Stimulated activated naive CD8-positive, alpha-beta T cell treated with anti-CD3 and anti-CD28 coated beads, Interleukin-15, Interleukin-2, amounts not matched to agents 100 U/mL and 50 U/mL, for 24 hours (primary cell): ENCODE results near the gene ELK3.

ENCODE experiments used
- ATAC-seq: fragments of 150-1000 bp; cut with Tn5 transposase; one replicate; pipeline ENCODE4 v1.10.0; 2021
- DNase-seq: peaks from one replicate; pipeline ENCODE4 v3.0.0; 2021

ELK3 gene

DNA sequence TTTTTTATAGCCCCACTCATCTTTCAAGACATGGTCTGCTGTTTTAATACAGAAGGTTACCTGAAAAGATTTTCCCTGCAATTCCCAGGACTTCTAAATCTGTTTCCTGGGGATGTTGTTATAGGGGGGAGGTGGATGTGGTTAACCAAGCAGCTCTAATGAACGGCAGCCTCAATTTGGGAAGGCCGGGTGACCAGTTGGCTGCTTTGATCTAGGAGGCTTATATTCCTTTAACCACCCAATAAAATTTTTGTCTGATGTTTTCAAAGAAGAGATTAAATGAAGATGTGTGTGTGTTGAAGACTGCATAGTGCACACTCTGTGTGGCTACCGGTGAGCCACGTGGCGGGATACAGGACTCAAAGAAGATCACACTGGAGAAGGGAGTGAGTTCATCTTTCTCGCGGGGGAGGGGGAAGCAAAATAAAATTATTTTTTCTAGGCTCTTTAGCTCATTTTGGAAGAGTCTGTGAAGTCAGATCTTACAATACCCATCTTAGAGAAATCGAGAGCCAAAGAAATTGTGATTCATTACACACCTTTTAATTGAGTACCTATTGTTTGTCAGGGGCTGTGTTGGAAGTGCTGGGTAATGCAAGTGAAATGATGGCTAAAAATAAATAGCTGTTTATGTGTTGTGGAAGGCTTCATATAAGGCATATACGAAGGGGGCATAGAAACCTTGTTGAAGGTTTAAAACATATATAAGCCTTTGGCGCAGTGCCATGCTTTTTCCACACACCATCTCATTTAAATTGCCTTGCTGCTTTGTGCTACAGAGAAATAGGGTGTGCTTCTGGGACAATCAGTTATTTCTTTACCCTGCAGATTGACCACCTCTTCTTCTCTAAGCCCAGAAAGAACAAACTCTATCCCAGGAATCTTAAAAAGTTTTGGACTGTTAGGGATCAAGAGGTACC, 18.5 kb downstream of the ELK3 start:
- DNase-seq (no peak), ATAC-seq (no peak)

DNA sequence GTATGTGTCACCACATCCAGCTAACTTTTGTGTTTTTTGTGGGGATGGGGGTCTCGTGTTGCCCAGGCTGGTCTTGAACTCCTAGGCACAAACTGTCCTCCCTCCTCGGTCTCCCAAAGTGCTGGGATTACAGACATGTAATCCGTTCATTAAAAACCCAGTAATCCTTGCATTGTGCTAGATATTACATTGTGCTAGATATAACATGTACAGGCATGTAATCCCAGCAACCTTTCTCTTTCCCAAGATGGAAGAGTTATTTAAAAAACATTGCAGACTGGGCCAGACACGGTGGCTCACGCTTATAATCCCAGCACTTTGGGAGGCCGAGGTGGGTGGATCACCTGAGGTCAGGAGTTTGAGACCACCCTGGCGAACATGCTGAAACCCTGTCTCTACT, 19.7 kb downstream of the ELK3 start:
- DNase-seq = no peak
- no peak for ATAC-seq

DNA sequence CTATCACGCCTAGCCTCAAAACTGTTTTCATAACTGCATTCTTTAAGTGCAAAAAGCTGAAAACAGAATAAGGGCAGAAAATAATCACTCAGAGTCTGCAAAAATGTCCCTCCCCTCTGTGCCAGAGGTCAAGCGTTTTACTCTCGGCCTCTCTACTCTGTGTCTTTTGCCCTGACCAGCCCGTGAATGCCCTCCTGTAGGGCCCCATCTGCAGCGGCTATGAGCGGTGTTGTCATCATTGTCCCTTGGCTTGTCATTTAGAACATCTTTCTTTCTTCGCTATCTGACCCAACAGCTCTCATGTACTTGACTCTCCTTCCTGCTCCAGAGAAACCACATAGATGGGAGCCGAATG, 21.7 kb downstream of the ELK3 start:
- no peak for ATAC-seq
- DNase-seq = no peak

DNA sequence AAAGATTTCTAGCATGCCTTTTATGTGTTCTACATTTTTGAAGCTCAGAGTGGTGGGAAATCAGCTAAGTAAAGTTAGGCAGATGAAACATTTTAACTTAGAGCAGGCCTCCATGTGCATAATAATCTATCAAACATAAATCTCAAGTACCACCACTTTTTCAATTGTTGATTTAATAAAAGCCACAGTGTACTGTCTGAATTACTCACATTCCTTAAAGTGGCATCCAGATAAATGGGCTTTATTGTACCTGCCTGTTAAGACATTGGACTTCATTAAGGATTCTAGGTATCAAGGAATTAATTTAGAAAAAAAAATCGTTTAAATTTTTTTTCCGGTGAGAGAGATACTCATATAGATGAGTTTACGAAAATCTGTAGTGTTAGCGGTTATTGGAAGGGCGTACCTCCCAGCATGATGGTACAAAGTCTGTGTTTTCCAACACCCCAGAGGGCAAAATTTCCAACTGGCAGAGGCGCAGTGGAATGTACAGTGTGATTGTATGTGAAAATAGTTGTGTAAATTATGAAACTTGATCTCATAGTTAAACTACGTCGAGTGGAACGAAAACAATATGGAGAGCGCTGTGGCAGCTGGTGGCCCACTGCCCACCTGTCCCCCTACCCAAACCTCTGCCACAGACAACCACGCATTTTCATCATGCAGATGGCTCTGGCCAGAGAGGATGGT, 25.0 kb downstream of the ELK3 start:
- DNase-seq = no peak
- no peak for ATAC-seq

DNA sequence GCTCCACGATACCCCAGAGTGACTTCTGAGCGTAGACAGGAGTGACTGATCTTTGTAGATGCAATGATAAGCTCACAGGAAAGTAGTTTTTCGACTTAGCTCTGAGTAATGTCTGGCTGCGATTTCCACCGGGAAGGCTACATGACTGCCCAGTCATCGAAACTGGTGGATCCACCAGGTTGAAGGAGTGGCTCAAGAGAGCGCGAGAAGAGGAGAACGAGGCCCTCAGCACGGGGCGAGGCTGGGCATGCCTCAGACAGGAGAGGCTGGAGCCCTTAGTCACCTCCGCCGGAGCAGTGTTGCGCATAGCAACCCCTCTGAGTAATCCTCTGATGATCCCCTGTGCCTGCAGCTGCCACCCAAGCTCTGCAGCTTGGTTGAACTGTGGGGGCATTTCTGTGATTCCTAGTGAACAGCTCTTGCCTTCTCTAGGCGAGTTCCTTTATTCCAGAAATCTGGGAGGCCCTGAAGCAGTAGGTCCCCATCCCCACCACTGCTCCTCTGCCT, 25.6 kb downstream of the ELK3 start:
- ATAC-seq (peak; percentile 34), DNase-seq (no peak)

DNA sequence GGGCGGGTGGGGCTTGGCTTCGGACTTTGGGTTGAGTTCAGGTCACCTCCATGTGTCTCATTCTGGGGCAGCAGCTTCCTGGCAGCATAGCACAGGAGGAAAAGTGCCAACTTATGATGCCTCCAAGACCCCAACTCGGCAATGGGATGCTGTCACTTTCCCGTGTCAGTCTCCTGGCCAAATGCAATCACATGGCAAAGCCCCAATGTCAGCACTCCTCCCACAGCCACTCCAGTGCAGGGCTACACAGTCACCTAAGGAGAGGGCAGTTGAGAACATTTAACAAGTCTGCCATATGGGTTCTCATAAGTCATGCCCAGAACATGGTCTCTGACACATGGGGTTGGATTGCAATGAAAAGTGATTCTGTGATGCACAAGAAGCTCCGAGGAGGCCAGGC, 26.7 kb downstream of the ELK3 start:
- no peak for ATAC-seq
- no peak for DNase-seq

DNA sequence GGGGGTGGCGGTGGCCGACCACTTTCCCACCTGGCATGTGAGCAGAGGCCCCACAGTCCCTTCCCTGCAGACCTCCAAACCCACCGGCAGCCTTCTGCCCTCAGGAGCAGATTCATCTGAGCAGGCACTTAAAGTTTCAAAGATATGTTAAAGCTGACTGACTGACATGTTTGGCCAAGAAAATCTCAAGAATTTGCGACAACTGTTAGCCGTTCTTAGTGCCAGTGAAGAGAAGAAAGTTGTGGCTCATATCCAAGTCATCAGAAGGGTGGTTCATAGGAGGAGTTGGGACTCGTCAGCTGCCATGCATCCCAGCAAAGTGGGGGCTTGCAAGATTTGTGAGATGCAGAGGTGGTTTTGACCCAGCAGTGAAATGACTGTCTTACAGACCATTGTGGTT, 27.2 kb downstream of the ELK3 start:
- ATAC-seq = no peak
- DNase-seq = no peak

DNA sequence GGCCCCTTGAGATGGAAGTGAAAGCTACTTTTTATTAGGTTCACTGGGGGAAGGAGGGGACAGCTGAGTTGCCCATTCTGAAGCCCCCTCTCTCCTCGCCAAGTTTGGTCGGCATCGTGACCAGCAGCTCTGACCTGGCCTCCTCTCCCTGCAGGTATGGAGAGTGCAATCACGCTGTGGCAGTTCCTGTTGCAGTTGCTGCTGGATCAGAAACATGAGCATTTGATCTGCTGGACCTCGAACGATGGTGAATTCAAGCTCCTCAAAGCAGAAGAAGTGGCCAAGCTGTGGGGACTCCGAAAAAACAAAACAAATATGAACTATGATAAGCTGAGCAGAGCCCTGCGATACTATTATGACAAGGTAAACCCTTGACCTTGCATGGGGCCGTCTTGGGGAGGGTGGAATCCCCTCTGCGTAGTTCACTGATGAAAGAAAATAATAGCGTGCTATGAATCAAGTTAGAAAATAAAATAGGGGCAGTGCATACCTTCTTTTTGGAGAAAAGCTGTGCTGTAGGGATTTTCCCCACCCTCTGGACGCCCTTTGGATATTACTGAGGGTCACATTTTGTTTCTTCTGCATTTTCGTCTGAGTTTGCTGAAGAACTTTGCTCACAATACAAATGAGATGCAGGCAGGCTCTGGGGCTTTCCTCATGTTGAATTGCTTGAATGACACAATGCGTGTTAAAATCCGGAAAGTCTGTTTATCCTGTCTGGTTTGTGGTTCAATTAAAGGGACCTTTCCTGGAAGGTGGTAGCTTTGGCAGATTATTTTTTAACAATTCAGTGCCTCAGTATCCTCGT, 29.4 kb downstream of the ELK3 start:
- ATAC-seq (no peak), DNase-seq (no peak)

DNA sequence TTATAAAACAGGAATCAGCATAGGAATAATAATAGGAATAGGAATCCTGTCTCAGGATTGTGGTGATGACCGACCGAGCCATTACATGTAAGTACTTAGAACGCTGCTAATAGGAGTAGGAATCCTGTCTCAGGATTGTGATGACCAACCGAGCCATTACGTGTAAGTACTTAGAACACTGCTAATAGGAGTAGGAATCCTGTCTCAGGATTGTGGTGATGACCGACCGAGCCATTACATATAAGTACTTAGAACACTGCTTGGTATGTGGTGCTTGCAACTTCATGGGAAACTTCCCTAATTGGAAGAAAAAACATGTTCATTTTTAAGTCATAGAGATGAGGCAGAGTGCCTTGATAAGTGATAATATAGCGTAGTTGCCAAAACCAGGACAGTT, 30.0 kb downstream of the ELK3 start:
- no peak for ATAC-seq
- DNase-seq = no peak

DNA sequence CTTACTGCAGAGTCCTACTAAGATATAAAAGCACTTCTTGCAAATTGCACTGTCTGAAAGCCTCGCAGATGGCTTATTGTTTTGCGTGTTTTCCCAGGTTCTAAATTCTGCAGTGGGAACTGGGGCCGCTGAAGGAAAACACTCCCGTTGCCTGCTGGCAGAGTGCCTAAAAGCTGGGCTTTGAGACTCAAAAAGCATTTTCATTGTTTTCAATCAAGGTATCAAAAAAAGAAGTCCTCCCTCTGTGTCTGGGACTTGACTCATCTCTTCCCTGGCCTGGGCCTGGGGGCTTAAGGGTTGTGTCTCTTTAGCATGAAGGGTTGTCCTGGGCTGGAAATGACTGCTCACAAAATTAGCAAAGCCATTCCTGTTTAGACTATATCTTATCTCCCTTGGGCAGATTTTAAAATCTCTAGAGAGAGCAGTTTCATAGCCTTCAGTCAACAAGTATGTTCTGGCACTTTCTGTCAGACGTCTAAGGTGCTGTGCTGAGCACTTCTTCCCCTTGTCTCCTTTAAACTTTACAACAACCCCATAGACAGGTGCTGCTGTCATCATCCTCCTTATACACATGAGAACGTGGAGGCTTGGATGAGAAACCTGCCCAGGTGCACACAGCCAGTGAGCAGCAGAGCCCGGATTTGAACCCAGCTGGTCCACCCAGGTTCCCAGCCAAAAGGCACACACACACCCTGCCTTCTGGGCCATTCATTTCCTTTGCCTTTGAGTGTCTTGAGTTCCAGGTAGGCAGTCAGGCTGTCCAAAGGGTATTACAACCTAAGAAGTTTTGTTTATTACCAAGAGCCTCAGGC, 31.1 kb downstream of the ELK3 start:
- DNase-seq (no peak), ATAC-seq (no peak)

DNA sequence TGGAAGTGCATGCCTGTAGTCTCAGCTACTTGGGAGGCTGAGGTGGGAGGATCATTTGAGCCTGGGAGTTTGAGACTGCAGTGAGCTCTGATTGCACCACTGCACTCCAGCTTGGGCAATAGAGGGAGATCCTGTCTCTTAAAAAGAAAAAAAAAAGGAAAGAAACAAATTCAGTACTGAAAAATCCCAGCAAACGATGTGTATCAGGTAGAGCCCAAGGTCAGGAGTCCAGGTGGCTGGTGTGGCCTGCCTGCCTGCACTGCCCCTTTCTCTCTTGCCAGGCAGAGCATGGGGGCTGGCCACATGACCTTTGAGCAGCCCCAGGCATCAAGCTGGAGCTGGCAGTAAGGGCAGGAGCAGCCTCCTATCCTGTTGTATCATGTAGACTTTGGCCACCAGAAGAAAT, 31.8 kb downstream of the ELK3 start:
- DNase-seq (no peak), ATAC-seq (no peak)

DNA sequence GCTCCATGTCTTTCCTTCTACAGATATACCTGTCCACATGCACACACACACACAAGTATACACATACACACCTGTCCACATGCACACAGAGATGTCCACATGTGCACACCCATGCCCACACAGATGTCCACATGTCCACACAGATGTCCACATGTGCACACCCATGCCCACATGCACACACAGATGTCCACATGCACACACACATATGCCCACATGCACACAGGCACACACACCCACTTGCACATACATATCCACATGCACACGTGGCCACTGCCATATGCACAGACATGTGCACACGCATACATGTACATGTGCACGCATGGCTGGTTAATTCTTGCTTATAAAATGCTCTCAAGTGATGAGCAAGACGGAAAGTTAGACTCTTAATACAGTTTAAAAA, 32.2 kb downstream of the ELK3 start:
- no peak for ATAC-seq
- DNase-seq = no peak

DNA sequence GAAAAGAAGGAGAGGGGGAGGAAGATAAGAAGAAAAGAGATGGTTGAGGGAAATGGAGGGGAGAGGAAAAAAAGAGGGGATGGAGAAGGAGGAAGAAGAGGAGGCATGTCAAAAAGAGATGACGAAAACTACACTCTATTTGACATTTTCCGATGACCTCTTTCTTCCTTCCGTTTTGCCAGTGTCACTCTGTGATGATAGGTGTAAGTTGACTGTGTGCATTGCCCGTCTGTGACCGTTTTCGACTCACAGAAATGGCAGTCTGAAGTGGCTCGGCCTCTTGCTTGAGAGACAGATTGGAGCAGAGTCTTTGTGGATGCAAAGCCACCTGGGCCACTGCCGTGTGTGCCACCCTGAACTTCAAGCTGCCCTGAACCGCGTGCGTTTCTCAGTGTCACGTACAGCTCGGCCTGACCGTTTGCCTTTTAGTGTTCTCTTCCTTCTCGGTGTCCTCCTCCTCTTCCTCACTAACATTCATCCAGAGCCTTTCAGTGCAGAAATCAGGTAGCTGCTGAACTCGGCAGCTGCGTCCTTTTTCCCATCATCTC, 32.7 kb downstream of the ELK3 start:
- ATAC-seq = no peak
- DNase-seq = no peak

DNA sequence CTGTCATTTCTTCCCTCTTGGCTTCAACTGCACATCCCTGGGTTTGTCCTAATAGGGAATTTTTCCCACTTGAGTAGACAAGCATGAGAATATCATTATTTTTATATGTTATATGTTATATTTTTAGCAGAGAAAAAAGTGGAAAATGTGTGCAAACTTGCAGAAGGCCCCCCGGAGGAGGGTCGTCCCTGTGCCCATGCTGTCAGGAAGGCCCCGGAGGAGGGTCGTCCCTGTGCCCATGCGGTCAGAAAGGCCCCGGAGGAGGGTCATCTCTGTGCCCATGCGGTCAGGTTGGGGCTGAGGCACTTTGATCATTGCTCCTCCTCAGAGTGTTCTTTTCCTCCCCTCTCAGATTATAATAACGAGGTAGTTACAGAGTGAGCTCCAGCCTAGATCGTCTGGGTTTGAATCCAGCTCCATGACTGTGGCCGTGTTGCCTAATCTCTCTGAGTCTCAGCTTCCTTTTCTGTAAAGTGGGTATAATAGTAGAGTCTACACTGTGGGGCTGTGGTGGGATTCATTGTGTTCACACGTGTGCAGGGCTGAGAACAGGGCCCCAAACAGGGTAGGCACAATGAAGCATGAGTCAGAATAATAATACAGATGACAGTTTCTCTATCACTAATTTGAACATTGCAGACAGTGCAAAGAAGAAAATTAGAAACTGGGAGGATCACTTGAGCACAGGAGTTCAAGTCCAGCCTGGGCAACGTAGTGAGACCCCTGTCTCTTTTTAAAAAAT, 33.4 kb downstream of the ELK3 start:
- no peak for DNase-seq
- peak; percentile 79 for ATAC-seq

DNA sequence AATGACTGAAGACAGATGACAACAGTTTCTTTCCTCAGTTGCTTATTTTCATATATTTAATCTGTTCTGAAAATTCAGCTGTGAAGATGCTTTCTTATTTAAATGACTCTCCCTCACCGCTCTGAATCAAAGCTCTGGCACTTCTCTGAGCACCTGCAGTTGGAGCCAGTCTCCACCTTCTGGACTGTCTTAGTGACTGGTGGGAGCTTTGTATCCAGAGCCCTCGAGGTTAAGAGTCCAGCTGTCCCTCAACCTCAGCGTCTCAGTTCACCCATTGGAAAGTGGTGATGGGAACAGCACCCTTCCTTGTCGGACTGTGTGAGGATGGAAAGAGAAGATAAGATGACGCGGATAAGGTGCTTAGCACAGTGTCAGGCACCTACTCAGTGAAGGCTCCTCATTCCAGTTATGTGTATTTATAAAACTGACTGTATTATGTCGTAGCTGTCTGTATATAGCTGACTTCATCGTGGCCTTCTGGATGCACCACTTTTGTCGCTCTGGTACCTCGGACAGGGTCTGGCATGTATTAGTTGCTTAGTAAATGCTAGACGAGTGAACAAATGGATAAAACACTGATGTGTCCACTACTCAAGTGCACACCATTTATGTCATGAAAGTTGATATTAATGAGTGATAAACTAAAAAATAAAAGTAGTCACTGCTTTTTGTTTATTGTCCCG, 34.5 kb downstream of the ELK3 start:
- ATAC-seq (no peak), DNase-seq (no peak)

DNA sequence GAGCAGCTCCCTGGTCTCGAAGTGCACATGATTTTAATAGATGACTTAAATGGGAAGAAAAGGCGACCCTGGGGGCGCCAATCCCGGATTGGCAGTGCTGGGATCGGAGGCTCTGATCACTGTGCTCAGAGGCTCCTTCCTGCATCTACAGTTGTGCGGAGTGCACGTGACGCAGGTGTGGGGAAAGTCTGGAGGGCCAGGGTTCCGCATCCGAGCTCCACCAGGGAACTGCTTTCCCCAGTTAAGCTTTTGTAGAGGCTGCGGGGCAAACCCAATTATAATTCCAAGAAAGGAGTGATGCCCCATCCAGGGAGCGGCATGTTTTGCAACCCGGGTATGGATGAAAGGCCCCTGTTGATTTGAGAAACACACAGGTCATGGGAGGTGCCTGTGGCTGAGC, 36.5 kb downstream of the ELK3 start:
- no peak for DNase-seq
- ATAC-seq = no peak

DNA sequence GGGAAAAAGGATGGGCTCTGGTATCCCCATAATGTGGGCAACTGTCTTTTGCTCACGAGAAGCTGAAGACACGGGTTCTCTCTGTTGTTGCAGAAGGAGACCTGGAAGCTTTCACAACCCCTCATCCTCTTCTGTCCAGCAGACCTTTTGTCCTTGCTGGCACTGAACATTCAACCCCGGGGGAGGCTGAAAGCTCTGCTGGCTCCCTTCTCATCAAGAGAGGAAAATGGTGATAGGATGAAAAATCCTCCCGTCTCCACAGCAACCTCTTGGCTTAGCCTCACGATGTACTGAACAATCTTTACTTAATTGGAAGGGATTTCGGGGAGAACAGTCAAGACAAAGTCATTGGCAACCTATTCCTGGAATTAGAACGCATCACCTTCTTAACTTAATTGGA, 39.0 kb downstream of the ELK3 start:
- DNase-seq (no peak), ATAC-seq (no peak)

DNA sequence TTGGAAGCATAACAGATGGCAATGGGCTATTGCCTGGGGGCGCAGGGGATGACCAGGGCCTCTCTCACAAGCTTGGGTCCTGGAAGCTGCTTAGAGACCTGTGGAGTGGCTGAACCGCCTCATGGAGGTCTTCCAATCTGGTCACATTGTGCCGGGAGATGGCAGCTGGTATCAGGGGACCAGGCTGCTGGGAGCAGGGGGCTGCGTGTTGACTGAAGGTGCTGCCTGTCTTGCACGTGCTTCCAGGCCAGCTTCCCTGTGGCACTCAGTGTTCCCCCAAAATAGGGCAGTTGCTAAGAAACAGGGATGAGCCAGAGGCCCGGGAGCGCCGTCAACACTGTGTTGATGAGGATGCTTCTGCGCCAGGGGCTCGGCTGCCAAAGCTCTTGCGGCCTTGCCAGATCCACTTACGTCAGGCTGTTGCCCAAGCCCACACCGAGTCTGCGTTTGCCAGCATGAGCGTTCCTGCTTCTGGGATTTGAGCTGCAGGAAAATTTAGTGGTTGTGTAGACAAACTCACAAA, 39.8 kb downstream of the ELK3 start:
- no peak for ATAC-seq
- DNase-seq = no peak

DNA sequence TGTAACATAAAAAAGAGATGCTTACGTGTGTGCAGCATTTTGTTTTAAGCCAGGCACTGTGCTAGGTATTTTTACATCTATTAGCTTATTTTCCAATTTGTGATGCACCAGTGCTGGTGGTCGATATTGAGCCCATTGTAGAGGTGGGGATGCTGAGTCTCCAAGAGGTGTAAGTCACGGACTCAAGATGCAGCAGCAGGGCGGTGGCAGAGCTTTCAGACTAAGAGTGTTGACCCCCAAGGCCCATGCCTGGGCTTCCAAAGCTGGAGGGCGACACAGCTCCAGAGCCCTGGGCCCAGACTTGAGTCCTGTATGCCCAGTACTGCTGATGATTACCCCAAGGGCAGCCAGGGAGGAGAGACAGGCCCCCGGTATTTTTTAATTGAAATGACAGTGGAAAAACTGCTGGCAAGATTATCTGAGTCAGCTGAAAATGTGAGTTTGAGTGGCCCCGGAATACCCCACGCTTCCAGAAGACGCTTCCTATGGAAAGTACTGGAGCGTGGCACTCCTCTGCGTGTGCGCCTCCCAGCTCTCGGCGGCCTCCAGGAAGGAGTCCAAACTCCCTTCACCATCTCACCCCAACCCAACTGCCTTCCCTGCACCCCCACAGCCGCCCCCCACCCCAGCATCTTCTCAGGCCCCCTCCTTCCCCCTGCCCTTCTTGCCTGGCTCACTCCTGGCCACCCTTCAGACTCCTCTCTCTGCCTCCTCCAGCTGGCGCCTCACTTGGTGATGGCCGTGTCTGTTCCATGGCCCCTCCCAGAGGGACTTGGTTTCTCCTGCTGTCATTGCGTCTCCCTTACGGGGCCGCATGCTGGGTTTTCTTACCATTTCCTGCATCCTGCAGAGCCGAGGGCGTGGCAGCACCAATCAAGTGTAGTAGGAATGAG, 40.7 kb downstream of the ELK3 start:
- DNase-seq (no peak), ATAC-seq (no peak)
